ENCODE results near the gene ABTB2. TPM values are rescaled to one million over a fixed set of nuclear protein-coding genes. Genes with fewer than 3 reads are reported as not detected.

ABTB2 gene
- polyA plus RNA-seq, 2 of the 4 experiments (the other 2 are of a cell fraction) = 8.9 to 15.4 TPM

- TF ChIP-seq KDM5A (IDR thresholded peaks at IDR 0.05) (no peak), CTCF (IDR thresholded peaks at IDR 0.05) (no peak), EHF (CRISPR knock-in tag; IDR thresholded peaks at IDR 0.05) (no peak), ESRRA (IDR thresholded peaks at IDR 0.05; ENCODE audit: borderline replicate concordance, low read length) (no peak), RNF2 (IDR thresholded peaks at IDR 0.05; ENCODE audit: borderline replicate concordance, low read depth) (no peak), FOSB (CRISPR knock-in tag; IDR thresholded peaks at IDR 0.05) (no peak), TP53 (CRISPR knock-in tag; IDR thresholded peaks at IDR 0.05) (no peak), HDAC2 (IDR thresholded peaks at IDR 0.05) (no peak), POLR2AphosphoS2 (conservative IDR thresholded peaks at IDR 0.05; ENCODE audit: low read length) (no peak), E2F6 (IDR thresholded peaks at IDR 0.05; ENCODE audit: borderline replicate concordance, low read depth) (no peak), JUN (IDR thresholded peaks at IDR 0.05) (no peak), JUNB (IDR thresholded peaks at IDR 0.05) (no peak), ZC3H11A (IDR thresholded peaks at IDR 0.05) (no peak), CBX8 (IDR thresholded peaks at IDR 0.05) (no peak), MYC (IDR thresholded peaks at IDR 0.05; ENCODE audit: borderline replicate concordance, low read length) (no peak)
- TF ChIP-seq, protein P1, sequence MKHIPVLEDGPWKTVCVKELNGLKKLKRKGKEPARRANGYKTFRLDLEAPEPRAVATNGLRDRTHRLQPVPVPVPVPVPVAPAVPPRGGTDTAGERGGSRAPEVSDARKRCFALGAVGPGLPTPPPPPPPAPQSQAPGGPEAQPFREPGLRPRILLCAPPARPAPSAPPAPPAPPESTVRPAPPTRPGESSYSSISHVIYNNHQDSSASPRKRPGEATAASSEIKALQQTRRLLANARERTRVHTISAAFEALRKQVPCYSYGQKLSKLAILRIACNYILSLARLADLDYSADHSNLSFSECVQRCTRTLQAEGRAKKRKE (CRISPR knock-in tag; IDR thresholded peaks at IDR 0.05; ENCODE audit: low read depth) = no peak
- TF ChIP-seq, protein P2, sequence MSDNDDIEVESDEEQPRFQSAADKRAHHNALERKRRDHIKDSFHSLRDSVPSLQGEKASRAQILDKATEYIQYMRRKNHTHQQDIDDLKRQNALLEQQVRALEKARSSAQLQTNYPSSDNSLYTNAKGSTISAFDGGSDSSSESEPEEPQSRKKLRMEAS (IDR thresholded peaks at IDR 0.05) = no peak
- Histone ChIP-seq H3K27ac (no peak overlapping the region), H3K4me1 (peaks cover 28% of the 10 kb centered on the region), H3K9me3 (no peaks in the 10 kb centered on the region), H3K4me3 (no peak overlapping the region), H3K4me2 (no peak overlapping the region)
- no peak for FAIRE-seq
- no peak for ATAC-seq
- POLR2A ChIA-PET = no interaction called here
- no peak for DNase-seq (ENCODE audit: low read depth in 1 of 2, low spot score in 1 of 2)
- CTCF ChIA-PET = no interaction called here
- WGBS (ENCODE audit: missing lambda C conversion rate) = 84% methylated on average over 6 of the region's 6 CpGs
Observed at GRCh38 chr11:34256626-34257025, 101.2 kb downstream of the ABTB2 start.

GRCh38 chr11:34256150-34256549, 101.7 kb downstream of the ABTB2 start:
- FAIRE-seq = no peak

More at GRCh38 chr11:34256150-34256549, 101.7 kb downstream of the ABTB2 start:
- TF ChIP-seq EHMT2 (IDR thresholded peaks at IDR 0.05; ENCODE audit: low read depth) = no peak
- TF ChIP-seq RFX5 (IDR thresholded peaks at IDR 0.05) = no peak
- no peak for TF ChIP-seq CBX8 (IDR thresholded peaks at IDR 0.05)
- TF ChIP-seq TFCP2L1 (CRISPR knock-in tag; IDR thresholded peaks at IDR 0.05) = no peak
- TF ChIP-seq SMC3 (IDR thresholded peaks at IDR 0.05) = no peak
- no peak for TF ChIP-seq GATA3 (IDR thresholded peaks at IDR 0.05; ENCODE audit: borderline replicate concordance)
- no peak for TF ChIP-seq NPAS2 (CRISPR knock-in tag; IDR thresholded peaks at IDR 0.05; ENCODE audit: borderline replicate concordance)
- no peak for TF ChIP-seq MAZ (IDR thresholded peaks at IDR 0.05; ENCODE audit: borderline replicate concordance, low read depth, low read length)
- TF ChIP-seq RCOR1 (IDR thresholded peaks at IDR 0.05; ENCODE audit: low read depth, low read length) = no peak
- TF ChIP-seq CHD4 (IDR thresholded peaks at IDR 0.05; ENCODE audit: borderline replicate concordance) = no peak
- TF ChIP-seq CHD2 (IDR thresholded peaks at IDR 0.05; ENCODE audit: low read length, partially characterized antibody) = no peak
- no peak for TF ChIP-seq SREBF2 (IDR thresholded peaks at IDR 0.05)
- no peak for TF ChIP-seq RNF2 (IDR thresholded peaks at IDR 0.05; ENCODE audit: borderline replicate concordance, low read depth)
- TF ChIP-seq USF2 (IDR thresholded peaks at IDR 0.05) = no peak
- no peak for TF ChIP-seq HDAC2 (IDR thresholded peaks at IDR 0.05)
- no peak for TF ChIP-seq FOSL2 (IDR thresholded peaks at IDR 0.05)
- no peak for TF ChIP-seq FOSL2 (CRISPR knock-in tag; IDR thresholded peaks at IDR 0.05)
- no peak for TF ChIP-seq POLR2AphosphoS2 (conservative IDR thresholded peaks at IDR 0.05; ENCODE audit: low read length)
- no peak for TF ChIP-seq MAFK (IDR thresholded peaks at IDR 0.05; ENCODE audit: partially characterized antibody)
- H3K27ac ChIP-seq = no peak overlapping the region
- no peak for DNase-seq (ENCODE audit: low read depth in 1 of 2, low spot score in 1 of 2)
- ChIA-PET CTCF (interaction anchor here (1.3 kb wide), 1 partner anchor 43 kb away, joined by 3 read pairs; no protein-coding TSS in a partner anchor), POLR2A (no interaction called here)
- H3K4me1 ChIP-seq = peaks cover 28% of the 10 kb centered on the region
- no peak overlapping the region for H3K4me2 ChIP-seq
- no peak for ATAC-seq
- no peaks in the 10 kb centered on the region for H3K9me3 ChIP-seq
- no peak overlapping the region for H3K4me3 ChIP-seq
- WGBS (ENCODE audit: missing lambda C conversion rate) = 82% methylated on average over 6 of the region's 6 CpGs

Measured in A549 (cell line).